ENCODE measurements around the gene RASGEF1B.

Gene RASGEF1B

GRCh38 chr4:81465406-81466340, 6.0 kb downstream of the RASGEF1B start:
- no peak for DNase-seq (ENCODE audit: low spot score)

- no peak for DNase-seq (ENCODE audit: low spot score)
Observed at GRCh38 chr4:81460834-81461233, 10.9 kb downstream of the RASGEF1B start.

GRCh38 chr4:81460191-81460701, 11.5 kb downstream of the RASGEF1B start:
- no peak for DNase-seq (ENCODE audit: low spot score)

- no peak for DNase-seq (ENCODE audit: low spot score)
Observed at GRCh38 chr4:81459228-81459627, 12.5 kb downstream of the RASGEF1B start.

- no peak for DNase-seq (ENCODE audit: low spot score)
Observed at GRCh38 chr4:81457921-81458520, 13.7 kb downstream of the RASGEF1B start.

GRCh38 chr4:81457345-81457744, 14.4 kb downstream of the RASGEF1B start:
- no peak for DNase-seq (ENCODE audit: low spot score)

- no peak for DNase-seq (ENCODE audit: low spot score)
Observed at GRCh38 chr4:81455897-81456296, 15.8 kb downstream of the RASGEF1B start.

- no peak for DNase-seq (ENCODE audit: low spot score)
Observed at GRCh38 chr4:81454948-81455347, 16.8 kb downstream of the RASGEF1B start.

- DNase-seq (ENCODE audit: low spot score) = no peak
Observed at GRCh38 chr4:81454499-81454898, 17.2 kb downstream of the RASGEF1B start.

- no peak for DNase-seq (ENCODE audit: low spot score)
Observed at GRCh38 chr4:81453024-81453423, 18.7 kb downstream of the RASGEF1B start.

- no peak for DNase-seq (ENCODE audit: low spot score)
Observed at GRCh38 chr4:81452452-81453006, 19.2 kb downstream of the RASGEF1B start.

GRCh38 chr4:81449015-81449414, 22.7 kb downstream of the RASGEF1B start:
- no peak for DNase-seq (ENCODE audit: low spot score)

- no peak for DNase-seq (ENCODE audit: low spot score)
Observed at GRCh38 chr4:81447566-81448229, 24.0 kb downstream of the RASGEF1B start.

- DNase-seq (ENCODE audit: low spot score) = no peak
Observed at GRCh38 chr4:81446634-81447033, 25.1 kb downstream of the RASGEF1B start.

GRCh38 chr4:81445196-81445595, 26.5 kb downstream of the RASGEF1B start:
- no peak for DNase-seq (ENCODE audit: low spot score)

- DNase-seq (ENCODE audit: low spot score) = no peak
Observed at GRCh38 chr4:81442484-81443085, 29.1 kb downstream of the RASGEF1B start.

- DNase-seq (ENCODE audit: low spot score) = no peak
Observed at GRCh38 chr4:81440949-81441348, 30.8 kb downstream of the RASGEF1B start.

- DNase-seq (ENCODE audit: low spot score) = no peak
Observed at GRCh38 chr4:81436941-81437574, 34.6 kb downstream of the RASGEF1B start.

GRCh38 chr4:81436096-81436495, 35.6 kb downstream of the RASGEF1B start:
- no peak for DNase-seq (ENCODE audit: low spot score)

- no peak for DNase-seq (ENCODE audit: low spot score)
Observed at GRCh38 chr4:81432825-81433224, 38.9 kb downstream of the RASGEF1B start.

- no peak for DNase-seq (ENCODE audit: low spot score)
Observed at GRCh38 chr4:81431971-81432370, 39.7 kb downstream of the RASGEF1B start.

All from germinal center (tissue), 1 donor.